ENCODE results near the gene KRT35.

KRT35 gene

GRCh38 chr17:41480136-41480535 lies 815 bp downstream of the KRT35 start:
- no peak for TF ChIP-seq CTCF (IDR thresholded peaks at IDR 0.05; ENCODE audit: low read depth, low read length)
- in situ Hi-C loops (cut with HindIII; ENCODE audit: low sequenced_read_pairs): no loop called here
- no peak overlapping the region for H3K4me3 ChIP-seq (ENCODE audit: low read depth, low read length)
- DNase-seq (ENCODE audit: low read depth, low spot score): no peak

- no peak overlapping the region for H3K4me3 ChIP-seq (ENCODE audit: low read depth, low read length)
- in situ Hi-C loops (cut with HindIII; ENCODE audit: low sequenced_read_pairs): no loop called here
- no peak for DNase-seq (ENCODE audit: low read depth, low spot score)
- TF ChIP-seq CTCF (IDR thresholded peaks at IDR 0.05; ENCODE audit: low read depth, low read length): no peak
Observed at GRCh38 chr17:41478237-41478636, 2.7 kb downstream of the KRT35 start.

GRCh38 chr17:41476866-41477815 lies 3.8 kb downstream of the KRT35 start:
- no peak overlapping the region for H3K4me3 ChIP-seq (ENCODE audit: low read depth, low read length)
- in situ Hi-C loops (cut with HindIII; ENCODE audit: low sequenced_read_pairs): no loop called here
- no peak for DNase-seq (ENCODE audit: low read depth, low spot score)
- no peak for TF ChIP-seq CTCF (IDR thresholded peaks at IDR 0.05; ENCODE audit: low read depth, low read length)

GRCh38 chr17:41475421-41475820 lies 5.5 kb downstream of the KRT35 start:
- in situ Hi-C loops (cut with HindIII; ENCODE audit: low sequenced_read_pairs): no loop called here
- no peak for DNase-seq (ENCODE audit: low read depth, low spot score)

GRCh38 chr17:41474863-41475262 lies 6.1 kb downstream of the KRT35 start:
- in situ Hi-C loops (cut with HindIII; ENCODE audit: low sequenced_read_pairs): no loop called here
- no peak for DNase-seq (ENCODE audit: low read depth, low spot score)
- TF ChIP-seq CTCF (IDR thresholded peaks at IDR 0.05; ENCODE audit: low read depth, low read length): no peak
- no peak overlapping the region for H3K4me3 ChIP-seq (ENCODE audit: low read depth, low read length)

More at GRCh38 chr17:41475421-41475820, 5.5 kb downstream of the KRT35 start:
- no peak overlapping the region for H3K4me3 ChIP-seq (ENCODE audit: low read depth, low read length)
- TF ChIP-seq CTCF (IDR thresholded peaks at IDR 0.05; ENCODE audit: low read depth, low read length): no peak

GRCh38 chr17:41468346-41468745 lies 12.6 kb downstream of the KRT35 start:
- no peak for TF ChIP-seq CTCF (IDR thresholded peaks at IDR 0.05; ENCODE audit: low read depth, low read length)
- in situ Hi-C loops (cut with HindIII; ENCODE audit: low sequenced_read_pairs): no loop called here
- H3K4me3 ChIP-seq (ENCODE audit: low read depth, low read length): no peak overlapping the region
- no peak for DNase-seq (ENCODE audit: low read depth, low spot score)
